Activated CD4-positive, CD25-positive, alpha-beta regulatory T cell treated with anti-CD3 and anti-CD28 coated beads, Interleukin-2, amount 50 U/mL, for 24 hours (primary cell): Measurements from ENCODE around the gene ZW10.
"Not testable (repeated sequence)": the region's sequence is repeated elsewhere in the genome, so short reads cannot be mapped to it uniquely, and the experiment has no call there.

Experiments
- ATAC-seq, 2 donors: fragments of 150-1000 bp; cut with Tn5 transposase; one replicate each; pipeline ENCODE4 v1.10.0; 2021; ENCODE audit warnings: mild to moderate bottlenecking in 1 of 2, moderate library complexity in 1 of 2

The ZW10 gene

DNA sequence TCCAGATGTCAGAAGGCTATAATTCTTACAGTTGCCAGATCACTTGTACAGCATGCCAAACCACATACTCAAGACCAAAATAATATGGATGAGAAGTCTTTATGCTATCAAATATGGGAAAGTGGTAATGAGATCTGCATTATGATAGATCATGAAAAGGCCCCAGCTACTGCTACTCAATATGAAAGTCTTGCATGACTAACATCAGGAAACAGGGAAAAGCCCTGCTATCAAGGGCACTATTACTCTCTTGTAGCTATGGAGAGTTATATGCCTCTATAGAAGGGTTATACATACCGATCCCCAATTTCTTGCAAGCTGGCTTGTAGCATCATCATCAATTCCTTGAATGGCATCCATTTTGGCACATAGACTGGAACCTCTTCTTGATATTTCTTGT, 37.2 kb downstream of the ZW10 start:
- no peak for ATAC-seq

DNA sequence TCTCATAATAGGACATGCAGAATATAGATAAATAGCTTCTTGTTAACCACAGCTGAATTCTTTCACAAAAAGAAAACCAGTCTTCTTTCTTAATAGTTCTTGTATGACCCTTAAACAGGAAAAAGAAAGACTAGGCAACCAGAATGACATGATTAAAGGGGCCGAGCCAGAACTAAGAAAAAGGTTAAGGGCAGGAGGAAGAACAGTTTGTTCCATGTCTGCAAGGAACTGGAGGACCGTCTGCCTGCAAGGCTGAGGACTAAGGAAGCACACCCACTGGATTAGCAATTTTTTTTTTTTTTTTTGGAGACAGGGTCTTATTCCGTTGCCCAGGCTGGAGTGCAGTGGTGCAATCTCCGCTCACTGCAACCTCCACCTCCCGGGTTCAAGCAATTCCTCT, 41.4 kb downstream of the ZW10 start:
- no peak for ATAC-seq

DNA sequence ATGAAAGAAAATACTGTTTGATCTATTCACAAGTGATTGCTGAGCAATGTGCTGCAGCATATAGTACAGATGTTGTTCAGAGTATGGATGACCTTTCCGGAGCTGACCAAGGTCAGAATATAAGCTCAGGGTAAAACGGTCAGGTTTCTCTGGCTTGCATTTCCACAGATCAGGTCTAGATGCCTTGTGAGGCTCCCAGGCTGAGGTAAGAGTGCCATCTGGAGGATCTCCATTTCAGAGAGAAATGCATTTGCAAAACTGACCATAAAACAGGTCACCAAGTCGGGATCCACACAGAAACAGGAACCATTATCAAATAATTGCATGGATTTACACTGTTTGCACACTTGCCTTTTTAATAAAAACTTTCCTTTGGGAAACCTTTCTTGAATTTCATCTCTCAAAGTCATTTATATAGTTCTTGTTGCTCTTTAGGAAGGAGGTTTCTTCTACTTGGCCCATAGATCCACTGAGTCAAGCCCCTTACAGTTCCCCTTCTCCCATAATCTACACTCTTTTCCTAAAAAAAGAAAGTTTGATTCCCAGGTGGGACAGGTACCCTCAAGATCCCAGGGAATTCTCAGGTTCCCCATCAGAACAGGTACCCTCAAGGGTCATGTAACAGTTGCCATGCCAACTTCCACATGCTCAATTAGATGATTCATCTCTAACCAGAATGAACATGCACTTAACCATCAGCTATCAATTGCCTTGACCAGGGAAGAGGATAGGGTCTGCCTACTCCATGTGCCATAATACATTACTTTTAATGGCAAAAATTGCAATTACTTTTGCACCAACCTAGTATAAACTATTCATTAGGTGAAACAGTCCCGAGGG, 42.4 kb downstream of the ZW10 start:
- no peak for ATAC-seq

DNA sequence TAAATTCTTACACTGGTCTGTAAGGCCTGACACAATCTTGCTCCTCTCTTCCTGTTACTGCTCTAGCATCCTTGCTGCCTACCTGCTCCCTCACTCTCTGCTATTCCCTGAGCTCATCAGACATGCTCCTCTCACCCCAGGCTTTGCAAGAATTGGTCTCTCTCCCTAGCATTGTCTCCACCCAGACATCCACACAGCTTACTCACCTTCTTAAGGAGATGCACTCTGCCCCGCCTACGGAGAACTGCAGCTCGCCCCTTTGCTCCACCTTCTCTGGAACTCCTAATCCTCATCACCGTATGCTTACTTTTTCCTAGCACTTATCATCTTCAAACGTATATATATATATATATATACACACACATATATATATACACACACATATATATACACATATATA, 44.0 kb downstream of the ZW10 start:
- ATAC-seq = no peak

DNA sequence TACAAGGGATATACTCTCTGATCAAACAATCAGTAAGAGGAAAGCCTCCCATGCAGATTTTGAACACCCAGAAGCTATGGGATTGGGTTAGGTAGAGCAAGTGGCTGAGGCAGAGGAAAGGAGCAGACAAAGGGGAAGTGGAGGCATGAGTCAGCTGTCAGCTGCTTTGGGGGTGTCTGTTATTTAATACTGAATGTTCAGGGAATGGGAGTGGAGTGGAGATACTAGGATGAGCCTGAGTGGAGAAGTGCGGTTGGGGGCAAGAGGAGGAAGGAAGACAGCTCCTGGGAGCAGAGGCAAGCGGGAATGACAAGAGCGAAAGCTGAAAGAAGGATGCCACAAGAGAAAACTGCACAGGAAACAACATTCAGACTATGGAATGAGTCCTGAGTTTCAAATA, 44.7 kb downstream of the ZW10 start:
- ATAC-seq = no peak

DNA sequence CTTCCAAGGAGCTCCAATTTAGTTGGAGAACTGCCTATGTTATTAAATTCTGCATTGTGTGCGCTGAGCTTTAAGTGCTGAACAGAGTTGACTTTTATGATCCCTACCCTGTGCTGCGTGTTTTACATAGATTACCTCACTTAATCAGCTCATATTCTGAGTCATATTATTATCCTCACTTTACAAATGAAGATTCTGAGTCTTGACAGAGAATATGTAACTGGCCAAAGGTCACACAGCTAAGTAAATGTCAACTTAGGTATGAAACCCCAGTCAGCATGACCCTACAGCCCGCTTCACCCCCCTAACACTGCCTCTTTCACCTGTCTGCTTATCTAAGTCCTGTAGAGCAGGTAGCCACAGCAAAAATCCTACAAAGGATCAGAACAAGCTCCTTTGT, 47.6 kb downstream of the ZW10 start:
- no peak for ATAC-seq

DNA sequence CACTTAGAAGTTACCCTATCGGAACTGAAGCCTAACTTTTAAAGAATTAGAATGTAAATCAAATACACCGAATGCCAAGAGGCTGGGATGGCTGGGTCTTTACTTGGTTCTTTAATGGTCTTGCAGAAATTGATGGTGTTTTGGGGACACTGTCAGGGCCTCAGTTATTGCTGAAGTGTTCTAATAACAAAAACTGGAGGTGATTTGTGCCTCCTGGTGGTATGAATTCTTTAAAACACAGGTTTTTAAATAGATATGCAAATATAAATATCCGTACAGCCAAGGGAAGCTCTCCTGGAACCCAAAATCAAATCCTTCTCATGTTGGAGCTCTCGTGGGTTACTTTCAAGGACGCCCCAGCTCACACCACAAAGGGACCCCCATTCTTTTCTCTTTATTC, 48.1 kb downstream of the ZW10 start:
- ATAC-seq = no peak

DNA sequence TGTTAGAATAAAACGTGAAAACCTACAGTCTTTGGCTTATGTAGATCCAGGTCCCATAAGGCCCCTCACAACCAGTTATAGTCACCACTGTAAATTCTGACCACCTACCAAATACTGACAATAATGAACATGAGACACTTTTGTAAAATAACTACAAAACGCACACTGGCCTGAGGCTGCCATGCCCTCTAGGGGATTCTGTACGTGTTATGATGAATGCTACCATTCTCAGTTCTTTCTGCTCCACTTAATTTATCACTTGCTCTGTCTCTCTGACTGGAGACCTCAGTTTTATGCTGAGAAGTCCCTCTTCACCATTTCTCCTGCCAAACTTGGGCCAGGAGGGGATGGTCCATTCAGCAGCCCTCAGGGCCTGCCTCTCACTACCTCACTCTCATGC, 48.7 kb downstream of the ZW10 start:
- no peak for ATAC-seq

DNA sequence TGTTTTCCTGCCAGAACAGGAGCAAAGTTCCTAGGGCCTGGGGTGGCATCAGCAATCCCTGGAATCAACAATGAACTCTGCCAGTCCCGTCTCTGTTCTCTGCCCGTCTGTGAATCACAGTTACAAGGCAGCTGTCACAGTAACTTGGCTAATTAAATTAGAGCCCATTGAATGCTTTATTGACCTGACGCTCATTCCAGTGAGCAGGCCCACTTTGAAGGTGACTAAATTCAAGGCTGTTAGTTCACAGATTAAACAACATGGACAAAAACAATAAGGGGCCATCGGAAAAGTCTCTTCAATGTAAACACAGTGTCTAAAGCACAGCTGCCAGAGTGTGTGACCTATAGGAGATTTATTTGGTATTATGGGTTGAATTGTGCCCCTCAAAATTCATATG, 49.7 kb downstream of the ZW10 start:
- no peak for ATAC-seq

DNA sequence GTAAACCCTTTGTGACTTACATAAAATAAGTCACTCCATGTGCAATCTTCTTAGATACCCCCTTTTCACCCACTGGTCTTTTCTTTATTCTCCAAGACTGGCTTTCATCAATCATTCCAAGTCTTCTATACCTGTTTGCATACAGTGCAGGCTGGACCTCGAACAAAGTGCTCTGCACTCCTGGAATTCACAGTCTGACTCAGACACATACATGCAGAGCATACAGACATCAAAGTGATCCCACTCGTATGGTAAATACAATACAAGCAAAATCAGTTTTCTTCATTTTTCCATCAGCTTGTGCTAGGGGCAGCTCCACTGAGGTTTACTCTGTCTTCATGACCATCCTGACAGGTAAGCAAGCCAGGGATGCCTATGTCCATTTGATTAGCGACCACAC, 50.6 kb downstream of the ZW10 start:
- no peak for ATAC-seq

DNA sequence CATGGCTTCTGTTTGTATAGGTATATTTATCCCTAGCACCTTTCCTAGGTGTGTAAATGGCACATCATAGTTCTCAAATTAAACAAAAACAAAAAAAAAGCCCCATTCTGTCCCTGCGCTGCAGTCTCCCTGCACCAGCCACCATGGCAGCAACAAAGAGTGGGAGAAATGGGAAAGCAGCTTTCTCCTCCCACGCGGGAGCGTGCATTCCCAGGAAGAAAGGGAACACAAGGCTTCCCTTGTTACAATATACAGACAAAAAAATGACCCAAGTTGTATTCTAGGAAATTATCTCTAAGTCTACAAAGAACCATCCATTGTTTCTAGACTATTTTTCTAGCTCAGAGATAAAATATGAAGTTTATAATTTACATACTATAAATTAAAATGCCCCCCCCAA, 51.3 kb downstream of the ZW10 start:
- no peak for ATAC-seq

DNA sequence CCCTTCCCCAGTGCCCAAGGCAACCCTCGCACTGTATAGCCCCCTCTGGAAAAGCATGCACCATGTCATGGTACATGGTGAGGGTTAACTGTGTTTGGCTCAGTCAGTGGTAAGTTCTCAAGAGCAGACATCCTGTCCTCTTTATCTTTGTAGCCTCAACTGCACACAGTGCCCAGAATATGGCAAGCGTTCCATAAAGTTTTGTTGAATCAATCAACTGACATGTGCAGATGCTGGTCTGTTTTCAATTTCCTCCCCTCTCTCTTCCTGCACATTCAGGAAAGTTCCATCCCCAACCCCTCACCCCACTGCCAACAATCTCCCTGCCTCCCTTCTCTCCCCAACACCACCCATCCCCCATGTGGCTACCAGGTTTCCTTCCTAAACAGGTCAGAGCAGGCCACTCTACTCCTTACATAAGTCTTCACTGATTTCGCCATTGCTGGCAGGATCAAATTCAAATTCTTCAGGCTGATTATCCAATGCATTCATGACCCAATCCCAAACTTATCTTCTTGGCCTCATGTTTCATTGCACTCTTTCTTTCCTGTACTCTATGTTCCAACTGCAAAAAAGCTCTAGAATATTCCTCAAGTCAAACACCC, 51.9 kb downstream of the ZW10 start:
- ATAC-seq = peak in 1 of 2 donors; percentile 6

DNA sequence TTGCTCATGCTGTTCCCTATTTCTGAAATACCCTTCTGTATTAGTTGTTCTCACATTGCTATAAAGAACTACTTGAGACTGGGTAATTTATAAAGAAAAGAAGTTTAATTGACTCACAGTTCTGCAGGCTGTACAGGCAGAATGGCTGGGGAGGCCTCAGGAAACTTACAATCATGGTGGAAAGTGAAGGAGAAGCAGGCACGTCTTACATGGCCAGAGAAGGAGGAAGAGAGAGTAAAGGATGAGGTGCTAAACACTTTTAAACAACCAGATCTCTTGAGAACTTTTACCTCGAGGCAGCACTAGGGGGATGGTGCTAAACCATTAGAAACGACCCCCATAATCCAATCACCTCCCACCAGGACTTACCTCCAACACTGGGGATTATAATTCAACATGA, 53.0 kb downstream of the ZW10 start:
- not testable (repeated sequence) for ATAC-seq

DNA sequence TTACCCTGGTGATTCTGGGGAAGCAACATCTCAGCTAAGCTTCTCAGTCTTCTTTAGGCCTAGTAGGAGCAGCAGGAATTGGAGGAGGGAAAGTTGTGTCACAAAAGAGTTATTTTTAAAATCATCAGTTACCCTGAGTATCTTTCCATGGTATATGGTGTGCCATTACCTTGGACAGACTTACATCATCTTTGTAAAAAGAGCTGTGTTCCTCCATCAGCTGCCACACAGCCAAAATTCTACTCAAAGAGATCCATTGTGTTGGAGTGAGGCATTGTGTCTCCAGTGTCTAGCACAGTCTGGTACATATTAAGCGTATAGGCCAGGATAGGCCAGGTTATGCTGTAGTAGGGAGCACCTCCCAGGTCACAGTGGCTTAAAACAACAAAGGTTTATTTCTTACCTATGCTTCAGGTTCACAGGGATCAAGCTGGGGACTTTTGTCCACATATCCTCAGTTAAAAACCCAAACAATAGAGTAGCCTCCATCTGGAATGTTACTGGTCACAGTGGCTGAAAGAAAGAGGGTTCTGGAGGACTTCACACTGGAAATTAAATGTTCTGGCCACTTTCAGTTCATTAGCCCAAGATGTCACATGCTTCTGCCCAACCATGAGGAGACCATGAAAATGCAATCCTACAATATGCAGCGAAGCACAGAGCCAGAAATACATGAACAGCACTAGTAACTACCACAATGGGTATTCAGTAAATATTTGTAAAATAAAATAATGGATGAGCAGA, 57.4 kb downstream of the ZW10 start:
- ATAC-seq = no peak

DNA sequence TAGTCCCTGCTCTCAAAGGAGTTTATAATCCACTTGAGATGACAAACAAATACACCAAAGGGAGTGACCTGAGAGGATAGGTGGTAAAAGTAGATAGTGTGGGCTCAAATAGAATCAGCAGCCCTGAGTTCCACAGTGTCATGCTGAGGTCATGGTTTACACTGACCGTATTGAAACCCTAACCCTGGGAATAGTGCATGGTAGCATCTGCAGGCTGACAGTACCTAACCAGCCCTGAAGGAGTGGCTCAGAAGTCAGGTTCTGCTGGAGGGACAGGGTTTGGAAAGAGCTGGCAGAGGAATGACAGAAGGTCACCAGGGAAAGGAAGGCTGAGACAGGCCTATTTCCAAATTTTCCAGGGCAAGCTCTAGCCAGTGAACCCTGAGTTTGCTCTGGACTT, 58.2 kb downstream of the ZW10 start:
- ATAC-seq = no peak

DNA sequence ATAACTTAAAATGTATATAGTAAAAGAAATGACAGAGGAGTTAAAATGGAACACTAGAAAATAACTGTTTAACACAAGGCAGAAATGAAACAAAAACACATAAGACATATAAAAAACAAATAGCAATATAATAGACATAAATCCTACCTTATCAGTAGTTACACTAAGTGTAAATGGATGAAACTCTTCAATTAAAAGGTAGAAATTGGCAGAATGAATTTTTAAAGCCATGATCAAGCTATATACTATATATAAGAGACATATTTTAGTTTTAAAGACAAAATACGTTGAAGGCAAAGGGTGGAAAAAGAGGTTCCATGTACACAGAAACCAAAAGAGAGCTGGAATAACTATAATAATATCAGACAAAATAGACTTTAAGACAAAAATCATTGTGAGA, 62.5 kb downstream of the ZW10 start:
- ATAC-seq = no peak

DNA sequence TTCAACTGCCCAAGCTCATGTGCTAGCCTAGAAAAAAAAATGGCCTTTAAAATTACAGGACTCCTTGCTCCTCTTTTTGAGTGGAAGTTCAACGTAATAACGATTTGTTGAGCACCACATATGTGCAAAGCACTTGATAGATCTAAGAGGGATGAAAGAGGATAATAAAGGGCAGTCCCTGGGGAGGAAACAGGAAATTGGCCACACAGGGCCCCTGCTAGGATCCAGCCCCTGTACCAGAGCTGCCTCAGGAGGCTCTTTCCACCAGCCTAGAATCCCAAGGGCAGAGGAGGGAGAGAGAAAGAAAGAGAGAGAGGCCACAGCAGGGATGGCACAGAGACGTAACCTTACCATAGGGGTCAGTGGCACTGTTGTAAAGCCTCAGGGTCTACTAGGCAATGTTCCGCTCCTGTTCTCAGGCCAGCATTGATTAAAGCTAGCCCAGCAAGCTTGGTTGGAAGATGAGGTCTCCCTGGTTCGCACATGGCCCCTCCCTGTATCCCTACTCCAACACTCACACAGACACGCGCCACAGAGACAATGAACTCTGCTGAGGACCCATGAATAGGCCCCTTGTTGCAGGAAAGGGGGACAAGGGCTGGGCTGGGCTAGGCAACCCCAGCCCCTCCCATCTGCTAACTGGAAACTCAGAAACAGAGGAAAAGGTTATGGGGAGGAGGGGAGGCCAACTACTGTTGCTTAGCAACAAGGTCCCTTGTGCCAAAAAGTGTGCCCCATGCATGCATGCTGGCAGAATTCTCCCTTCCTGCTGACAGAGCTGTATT, 67.4 kb downstream of the ZW10 start, which contains the start of gene TMPRSS5:
TSS of gene TMPRSS5 (minus strand) at position 438 of the 785 bp plus-strand sequence. CDS start at position 354, 84 bp downstream.
- no peak for ATAC-seq

DNA sequence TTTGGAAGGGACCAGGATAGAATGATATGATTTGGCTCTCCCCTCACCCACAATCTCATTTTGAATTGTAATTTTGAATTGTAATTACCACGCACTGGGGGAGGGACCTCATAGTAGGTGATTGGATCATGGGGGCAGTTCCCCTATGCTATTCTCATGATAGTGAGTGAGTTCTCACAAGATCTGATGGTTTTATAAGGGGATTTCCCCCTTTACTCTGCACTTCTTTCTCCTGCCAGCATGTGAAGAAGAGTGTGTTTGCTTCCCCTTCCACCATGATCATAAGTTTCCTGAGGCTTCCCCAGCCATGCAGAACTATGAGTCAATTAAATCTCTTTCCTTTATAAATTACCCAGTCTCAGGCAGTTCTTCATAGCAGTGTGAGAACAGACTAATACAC, 69.9 kb downstream of the ZW10 start:
- ATAC-seq = not testable (repeated sequence)

DNA sequence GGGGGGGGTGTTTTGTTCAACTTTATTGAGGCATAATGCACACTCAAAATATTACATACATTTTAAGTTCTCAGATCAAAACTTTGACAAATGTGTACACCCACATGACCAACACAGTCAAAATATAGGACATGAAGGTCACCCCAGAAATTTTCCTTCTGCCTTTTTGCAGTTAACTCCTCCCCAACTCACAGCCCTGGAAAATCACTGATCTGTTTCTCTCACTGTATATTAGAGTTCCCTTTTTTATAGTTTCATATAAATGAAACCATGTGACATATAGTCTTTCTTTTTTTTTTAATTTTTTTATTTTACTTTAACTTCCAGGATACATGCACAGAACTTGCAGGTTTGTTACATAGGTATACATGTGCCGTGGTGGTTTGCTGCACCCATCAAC, 72.0 kb downstream of the ZW10 start:
- ATAC-seq = no peak

DNA sequence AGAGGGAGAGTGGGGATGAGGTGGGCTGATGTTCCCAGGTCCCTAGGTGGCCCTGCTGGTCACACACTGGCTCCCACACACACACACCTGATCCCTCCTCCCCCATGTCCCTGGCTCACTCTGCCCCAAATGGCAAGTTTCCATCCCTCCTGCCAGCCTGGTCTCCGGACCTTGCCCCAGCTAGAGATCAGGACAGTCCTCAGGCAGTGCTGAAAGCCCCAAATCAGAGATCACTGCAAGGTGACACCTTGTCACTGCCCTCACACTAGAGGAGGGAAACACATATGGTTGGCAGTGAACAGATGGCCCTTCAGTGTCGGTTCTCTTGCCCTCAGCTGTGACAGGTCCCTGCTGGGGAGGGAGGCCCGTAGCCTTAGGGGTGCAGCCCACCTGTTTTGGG, 75.0 kb downstream of the ZW10 start:
- no peak for ATAC-seq

DNA sequence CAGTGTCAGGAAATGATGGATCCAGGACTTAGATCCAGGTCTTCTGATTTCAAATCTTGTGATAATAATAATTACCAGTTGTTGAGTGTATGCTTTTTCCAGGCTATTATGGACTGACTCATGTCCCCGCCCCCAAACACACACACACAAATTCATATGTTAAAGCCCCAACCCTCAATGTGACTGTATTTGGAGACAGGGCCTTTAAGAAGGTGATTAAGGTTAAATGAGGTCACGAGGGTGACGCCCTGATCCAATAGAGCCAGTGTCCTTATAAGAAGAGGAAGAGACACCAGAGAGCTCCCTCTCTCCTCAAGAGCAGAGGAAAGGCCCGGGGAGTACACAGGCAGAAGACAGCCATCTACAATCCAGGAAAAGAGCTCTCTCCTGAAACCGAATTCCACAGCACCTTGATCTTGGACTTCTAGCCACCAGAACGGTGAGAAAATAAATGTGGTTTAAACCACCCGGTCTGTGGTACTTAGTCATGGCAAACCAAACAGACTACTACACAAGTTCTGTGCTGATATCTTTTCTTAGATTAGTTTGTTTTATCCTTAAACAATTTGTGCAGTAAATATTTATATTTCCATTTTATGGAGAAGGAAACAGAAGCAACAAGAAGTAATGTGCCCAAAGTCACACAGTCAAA, 75.6 kb downstream of the ZW10 start:
- ATAC-seq = no peak

DNA sequence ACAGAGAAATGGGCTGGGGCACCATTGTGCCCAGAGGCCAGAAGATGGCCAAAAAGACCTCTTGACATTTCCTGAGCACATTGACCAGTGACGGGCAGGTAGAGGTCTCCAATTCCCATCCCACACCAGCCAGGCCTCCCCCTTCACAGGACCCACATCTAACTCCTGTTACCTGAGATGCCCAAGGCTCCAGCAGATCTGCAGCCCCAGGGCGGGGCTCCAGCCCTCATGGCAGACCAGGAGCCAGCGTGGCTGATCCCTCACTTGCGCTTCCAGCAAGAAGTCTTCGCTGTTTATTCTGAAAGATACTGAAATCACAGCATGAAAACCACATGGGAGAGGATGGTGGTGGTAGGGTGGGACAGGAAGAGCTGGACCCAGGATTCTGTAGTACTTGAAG, 76.4 kb downstream of the ZW10 start:
- no peak for ATAC-seq
